Mesenchymal stem cell (in vitro differentiated cells and primary cell): ENCODE data around the gene TARP.

Experiments used
- DNase-seq: peaks from one replicate; pipeline ENCODE4 v3.0.0-alpha.2; 2013
- H2AFZ ChIP-seq: one replicate; pipeline ENCODE4 v1.6.1; 2013; ENCODE audit warnings: low read depth, mild to moderate bottlenecking, control low read depth, inconsistent platforms, low read length, moderate library complexity
- H2AK5ac ChIP-seq: 2 replicates; pipeline ENCODE4 v1.6.1; 2013; ENCODE audit warnings: low read length, moderate library complexity, mild to moderate bottlenecking, inconsistent platforms; ENCODE audit not compliant: severe bottlenecking
- H2BK120ac ChIP-seq: one replicate; pipeline ENCODE4 v1.6.1; 2013; ENCODE audit warnings: low read depth, mild to moderate bottlenecking, inconsistent platforms, low read length, moderate library complexity
- H2BK12ac ChIP-seq, 2 experiments: one replicate each; pipeline ENCODE4 v1.6.1; 2013; ENCODE audit warnings: inconsistent platforms in 2 of 2, low read length in 2 of 2, mild to moderate bottlenecking in 2 of 2, moderate library complexity in 2 of 2, control low read depth in 1 of 2
- H2BK15ac ChIP-seq: one replicate; pipeline ENCODE4 v1.6.1; 2013; ENCODE audit warnings: mild to moderate bottlenecking, low read depth, inconsistent platforms; ENCODE audit not compliant: poor library complexity, severe bottlenecking
- H2BK5ac ChIP-seq: 2 replicates; pipeline ENCODE4 v1.6.1; 2013; ENCODE audit warnings: low read depth, mild to moderate bottlenecking, low read length, control low read depth, inconsistent platforms; ENCODE audit not compliant: poor library complexity, severe bottlenecking
- H3K14ac ChIP-seq, 2 experiments: one replicate each; pipeline ENCODE4 v1.6.1; 2013; ENCODE audit warnings: inconsistent platforms in 2 of 2, low read length in 2 of 2, control low read depth in 1 of 2, mild to moderate bottlenecking in 1 of 2, moderate library complexity in 1 of 2
- H3K18ac ChIP-seq, 2 experiments: one replicate each; pipeline ENCODE4 v1.6.1; 2013; ENCODE audit warnings: inconsistent platforms in 2 of 2, low read length in 2 of 2, control low read depth in 1 of 2, low read depth in 1 of 2, mild to moderate bottlenecking in 1 of 2
- H3K23ac ChIP-seq, 2 experiments: one replicate each; pipeline ENCODE4 v1.6.1; 2013; ENCODE audit warnings: inconsistent platforms in 2 of 2, low read length in 2 of 2, mild to moderate bottlenecking in 2 of 2, moderate library complexity in 2 of 2, control low read depth in 1 of 2
- H3K27ac ChIP-seq: 2 replicates; pipeline ENCODE4 v1.5.1; 2013; ENCODE audit warnings: mild to moderate bottlenecking, moderate library complexity, low read length, control low read depth, inconsistent platforms; ENCODE audit not compliant: poor library complexity, severe bottlenecking
- H3K27me3 ChIP-seq, 2 experiments: 2 replicates each; pipeline versions ENCODE4 v1.6.1 to v1.7.0; 2013; ENCODE audit warnings: low read length in 2 of 2, mild to moderate bottlenecking in 2 of 2, moderate library complexity in 2 of 2, control low read depth in 1 of 2, inconsistent platforms in 1 of 2; ENCODE audit not compliant: control insufficient read depth in 1 of 2, insufficient read depth in 1 of 2
- H3K36me3 ChIP-seq, 2 experiments: 2 replicates each; pipeline versions ENCODE4 v1.6.1 to v1.7.0; 2013; ENCODE audit warnings: low read length in 2 of 2, control low read depth in 1 of 2, inconsistent platforms in 1 of 2, low read depth in 1 of 2, mild to moderate bottlenecking in 1 of 2; ENCODE audit not compliant: insufficient read depth in 2 of 2, control insufficient read depth in 1 of 2
- H3K4ac ChIP-seq, 2 experiments: one replicate each; pipeline ENCODE4 v1.6.1; 2013; ENCODE audit warnings: inconsistent platforms in 2 of 2, low read length in 2 of 2, mild to moderate bottlenecking in 2 of 2, moderate library complexity in 2 of 2, control low read depth in 1 of 2, low read depth in 1 of 2
- H3K4me1 ChIP-seq: 2 replicates; pipeline ENCODE4 v1.6.1; 2013; ENCODE audit warnings: low read depth, low read length, control low read depth; ENCODE audit not compliant: control insufficient read depth, insufficient read depth
- H3K4me2 ChIP-seq: 2 replicates; pipeline ENCODE4 v1.6.1; 2013; ENCODE audit warnings: low read length, mild to moderate bottlenecking, inconsistent platforms; ENCODE audit not compliant: poor library complexity, severe bottlenecking
- H3K4me3 ChIP-seq, 2 experiments: 2 replicates each; pipeline versions ENCODE4 v1.5.1 to v1.7.0; 2013; ENCODE audit warnings: low read length in 2 of 2, mild to moderate bottlenecking in 2 of 2, control low read depth in 1 of 2, low read depth in 1 of 2; ENCODE audit not compliant: insufficient read depth in 1 of 2
- H3K79me1 ChIP-seq: replicated peaks from 2 replicates; pipeline ENCODE4 v1.6.1; 2013; ENCODE audit warnings: mild to moderate bottlenecking, control low read depth, low read length, inconsistent platforms; ENCODE audit not compliant: poor library complexity, severe bottlenecking
- H3K9ac ChIP-seq: 2 replicates; pipeline ENCODE4 v1.7.0; 2013; ENCODE audit warnings: mild to moderate bottlenecking, low read length, moderate library complexity
- H3K9me3 ChIP-seq: 2 replicates; pipeline ENCODE4 v1.7.0; 2013; ENCODE audit warnings: mild to moderate bottlenecking, low read length; ENCODE audit not compliant: control insufficient read depth
- H4K8ac ChIP-seq: one replicate; pipeline ENCODE4 v1.6.1; 2013; ENCODE audit warnings: inconsistent platforms, mild to moderate bottlenecking, low read length, moderate library complexity
- H4K91ac ChIP-seq: one replicate; pipeline ENCODE4 v1.6.1; 2013; ENCODE audit warnings: mild to moderate bottlenecking, low read length, inconsistent platforms
- WGBS: methylation state at CpG from one replicate; pipeline ENCODE4 v1.1.7; 2013; ENCODE audit warnings: mixed read lengths; 5-methylcytosine and 5-hydroxymethylcytosine counted together

The TARP gene

GRCh38 chr7:38308140-38308539, 34.7 kb upstream of the TARP start:
- no peak overlapping the region for H3K18ac ChIP-seq
- H3K4ac ChIP-seq, result no peak overlapping the region
- WGBS, result no CpG with 5 or more reads among the region's 2 CpGs
- no peak for DNase-seq
- H3K4me1 ChIP-seq, result no peaks in the 10 kb centered on the region
- no peaks in the 10 kb centered on the region for H3K27me3 ChIP-seq
- H2BK12ac ChIP-seq, result no peak overlapping the region
- no peak overlapping the region for H2BK15ac ChIP-seq
- H2AK5ac ChIP-seq, result no peak overlapping the region
- no peak overlapping the region for H3K4me2 ChIP-seq
- H3K9ac ChIP-seq, result no peak overlapping the region
- H4K91ac ChIP-seq, result no peak overlapping the region
- H2BK120ac ChIP-seq, result no peak overlapping the region
- no peak overlapping the region for H2BK5ac ChIP-seq
- no peaks in the 10 kb centered on the region for H3K79me1 ChIP-seq
- no peak overlapping the region for H4K8ac ChIP-seq
- H3K23ac ChIP-seq, result no peak overlapping the region
- H3K14ac ChIP-seq, result no peak overlapping the region
- H2AFZ ChIP-seq, result no peak overlapping the region
- H3K27ac ChIP-seq, result no peak overlapping the region
- H3K4me3 ChIP-seq, result no peak overlapping the region
- H3K9me3 ChIP-seq, result no peaks in the 10 kb centered on the region
- H3K36me3 ChIP-seq, result no peaks in the 10 kb centered on the region

GRCh38 chr7:38307640-38308039, 34.2 kb upstream of the TARP start:
- H3K4me3 ChIP-seq, result no peak overlapping the region
- no peak overlapping the region for H3K14ac ChIP-seq
- H3K9me3 ChIP-seq, result no peaks in the 10 kb centered on the region
- no peak overlapping the region for H2BK12ac ChIP-seq
- H2BK120ac ChIP-seq, result no peak overlapping the region
- no peak overlapping the region for H2BK15ac ChIP-seq
- H3K4ac ChIP-seq, result no peak overlapping the region
- H3K4me1 ChIP-seq, result no peaks in the 10 kb centered on the region
- no peak overlapping the region for H3K9ac ChIP-seq
- no peak overlapping the region for H2BK5ac ChIP-seq
- 88% methylated on average over 3 of the region's 3 CpGs for WGBS
- H3K27ac ChIP-seq, result no peak overlapping the region
- no peaks in the 10 kb centered on the region for H3K27me3 ChIP-seq
- H3K23ac ChIP-seq, result no peak overlapping the region
- H3K18ac ChIP-seq, result no peak overlapping the region
- no peak overlapping the region for H4K91ac ChIP-seq
- H2AK5ac ChIP-seq, result no peak overlapping the region
- no peaks in the 10 kb centered on the region for H3K79me1 ChIP-seq
- no peak overlapping the region for H4K8ac ChIP-seq
- no peaks in the 10 kb centered on the region for H3K36me3 ChIP-seq
- H3K4me2 ChIP-seq, result no peak overlapping the region
- no peak for DNase-seq
- no peak overlapping the region for H2AFZ ChIP-seq

- no peak overlapping the region for H4K91ac ChIP-seq
- no peak overlapping the region for H3K27ac ChIP-seq
- no peak overlapping the region for H2BK120ac ChIP-seq
- no peak overlapping the region for H3K18ac ChIP-seq
- H2BK5ac ChIP-seq, result no peak overlapping the region
- WGBS, result 83% methylated on average over 2 of the region's 2 CpGs
- H3K4me2 ChIP-seq, result no peak overlapping the region
- H2AFZ ChIP-seq, result no peak overlapping the region
- H3K9me3 ChIP-seq, result no peaks in the 10 kb centered on the region
- no peak overlapping the region for H2BK15ac ChIP-seq
- H3K36me3 ChIP-seq, result no peaks in the 10 kb centered on the region
- no peak for DNase-seq
- no peak overlapping the region for H2BK12ac ChIP-seq
- no peaks in the 10 kb centered on the region for H3K79me1 ChIP-seq
- H3K14ac ChIP-seq, result no peak overlapping the region
- no peak overlapping the region for H2AK5ac ChIP-seq
- no peak overlapping the region for H3K4me3 ChIP-seq
- H3K23ac ChIP-seq, result no peak overlapping the region
- no peak overlapping the region for H3K9ac ChIP-seq
- no peaks in the 10 kb centered on the region for H3K4me1 ChIP-seq
- no peak overlapping the region for H3K4ac ChIP-seq
- H3K27me3 ChIP-seq, result peaks cover 0 to 4% of the 10 kb centered on the region in 2 experiments
- H4K8ac ChIP-seq, result no peak overlapping the region
These were observed 33.5 kb upstream of the TARP start for GRCh38 chr7:38306914-38307313.

GRCh38 chr7:38306171-38306570, 32.7 kb upstream of the TARP start:
- Histone ChIP-seq H2BK5ac (no peak overlapping the region), H4K91ac (no peak overlapping the region), H3K23ac (no peak overlapping the region), H4K8ac (no peak overlapping the region), H3K4ac (no peak overlapping the region), H2BK12ac (no peak overlapping the region), H3K14ac (no peak overlapping the region), H3K36me3 (no peaks in the 10 kb centered on the region), H3K27ac (no peak overlapping the region), H3K4me3 (no peak overlapping the region), H3K4me2 (no peak overlapping the region), H3K9me3 (no peaks in the 10 kb centered on the region), H3K27me3 (peaks cover 0 to 6% of the 10 kb centered on the region in 2 experiments), H3K18ac (no peak overlapping the region), H3K4me1 (no peaks in the 10 kb centered on the region), H2AK5ac (no peak overlapping the region), H3K79me1 (no peaks in the 10 kb centered on the region), H2BK120ac (no peak overlapping the region), H2AFZ (no peak overlapping the region), H3K9ac (no peak overlapping the region), H2BK15ac (no peak overlapping the region)
- DNase-seq, result peak; percentile 39
- no CpG with 5 or more reads among the region's 3 CpGs for WGBS
